ENCODE data around the gene LYRM2.

Gene LYRM2

DNA sequence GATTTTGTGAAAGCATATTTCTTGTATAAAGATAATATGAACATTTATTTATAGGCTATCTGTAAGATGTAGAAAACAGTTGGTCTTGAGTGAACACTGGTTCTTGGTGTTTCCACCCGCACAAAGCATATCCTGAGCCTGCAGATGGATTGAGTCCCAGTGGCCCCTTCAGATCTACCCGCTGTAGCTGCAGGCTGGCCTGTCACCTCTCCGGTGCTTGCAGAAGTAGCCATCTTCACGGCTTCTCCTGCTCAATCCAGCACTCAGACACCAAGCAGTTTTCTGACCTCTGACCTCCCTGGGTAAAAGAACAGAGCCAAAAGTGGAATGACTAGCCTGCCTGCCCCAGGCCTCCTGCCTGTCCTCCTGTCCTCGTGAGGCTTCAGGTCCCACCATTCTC, 22.7 kb downstream of the LYRM2 start:
- Histone ChIP-seq H3K4me1 (ENCODE audit: control insufficient read depth, insufficient read depth, low read length, poor library complexity, severe bottlenecking) (peaks cover 7% of the 10 kb centered on the region), H3K9me3 (ENCODE audit: control insufficient read depth, low read length) (no peaks in the 10 kb centered on the region), H3K36me3 (ENCODE audit: control insufficient read depth, insufficient read depth, low read length) (peaks cover 3% of the 10 kb centered on the region), H3K27ac (ENCODE audit: low read depth, low read length, severe bottlenecking) (no peak overlapping the region), H3K4me3 (ENCODE audit: extremely low read depth, insufficient read depth, low read length, poor library complexity, severe bottlenecking) (no peak overlapping the region)
- WGBS, 2 experiments (ENCODE audit: insufficient coverage in 2 of 2): 85 to 96% methylated on average over 5 of the region's 5 CpGs

DNA sequence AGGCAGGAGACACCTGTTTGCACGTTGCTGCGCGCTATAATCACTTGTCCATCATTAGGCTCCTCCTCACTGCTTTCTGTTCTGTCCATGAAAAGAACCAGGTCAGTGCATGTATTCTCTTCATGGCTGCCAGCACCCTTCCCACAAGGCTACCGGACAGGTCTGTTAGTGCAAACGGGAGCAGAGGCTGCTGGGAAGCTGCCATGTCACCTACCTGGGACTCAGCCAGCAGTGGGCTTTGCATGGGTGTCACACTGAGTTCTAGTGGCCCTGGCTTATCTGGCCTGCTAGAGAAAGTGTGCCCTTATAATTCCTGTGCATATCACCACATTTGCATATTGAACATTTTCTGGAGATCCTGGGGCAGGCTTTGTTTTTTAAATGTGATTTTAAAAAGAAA, 24.8 kb downstream of the LYRM2 start:
- peaks cover 3% of the 10 kb centered on the region for H3K36me3 ChIP-seq (ENCODE audit: control insufficient read depth, insufficient read depth, low read length)
- peaks cover 7% of the 10 kb centered on the region for H3K4me1 ChIP-seq (ENCODE audit: control insufficient read depth, insufficient read depth, low read length, poor library complexity, severe bottlenecking)
- no peaks in the 10 kb centered on the region for H3K9me3 ChIP-seq (ENCODE audit: control insufficient read depth, low read length)
- H3K4me3 ChIP-seq (ENCODE audit: extremely low read depth, insufficient read depth, low read length, poor library complexity, severe bottlenecking): no peak overlapping the region
- WGBS, 2 experiments (ENCODE audit: insufficient coverage in 2 of 2): 98 to 100% methylated on average over 5 of the region's 5 CpGs
- no peak overlapping the region for H3K27ac ChIP-seq (ENCODE audit: low read depth, low read length, severe bottlenecking)

DNA sequence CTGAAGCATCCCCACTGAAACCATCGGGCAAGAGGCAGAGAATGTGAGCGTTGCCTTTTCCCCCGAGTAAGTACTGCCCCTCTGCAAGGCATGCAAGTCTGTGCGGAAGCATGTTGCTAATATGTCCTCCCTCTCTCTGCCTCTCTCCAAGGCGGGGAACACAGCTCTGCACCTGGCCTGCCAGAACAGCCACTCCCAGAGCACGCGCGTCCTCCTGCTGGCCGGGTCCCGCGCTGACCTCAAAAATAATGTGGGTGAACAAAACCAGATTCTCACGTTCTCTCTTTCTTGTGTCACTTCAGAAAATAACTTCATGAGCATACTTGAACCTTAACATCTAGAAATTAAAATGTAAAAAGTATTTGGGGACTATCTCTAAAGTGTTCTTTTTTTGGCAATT, 26.4 kb downstream of the LYRM2 start:
- 91 to 94% methylated on average over 7 to 11 of the region's 12 CpGs for WGBS, 2 experiments (ENCODE audit: insufficient coverage in 2 of 2)
- Histone ChIP-seq H3K27ac (ENCODE audit: low read depth, low read length, severe bottlenecking) (no peak overlapping the region), H3K4me3 (ENCODE audit: extremely low read depth, insufficient read depth, low read length, poor library complexity, severe bottlenecking) (no peak overlapping the region), H3K9me3 (ENCODE audit: control insufficient read depth, low read length) (no peaks in the 10 kb centered on the region), H3K36me3 (ENCODE audit: control insufficient read depth, insufficient read depth, low read length) (peaks cover 3% of the 10 kb centered on the region), H3K4me1 (ENCODE audit: control insufficient read depth, insufficient read depth, low read length, poor library complexity, severe bottlenecking) (peaks cover 7% of the 10 kb centered on the region)

DNA sequence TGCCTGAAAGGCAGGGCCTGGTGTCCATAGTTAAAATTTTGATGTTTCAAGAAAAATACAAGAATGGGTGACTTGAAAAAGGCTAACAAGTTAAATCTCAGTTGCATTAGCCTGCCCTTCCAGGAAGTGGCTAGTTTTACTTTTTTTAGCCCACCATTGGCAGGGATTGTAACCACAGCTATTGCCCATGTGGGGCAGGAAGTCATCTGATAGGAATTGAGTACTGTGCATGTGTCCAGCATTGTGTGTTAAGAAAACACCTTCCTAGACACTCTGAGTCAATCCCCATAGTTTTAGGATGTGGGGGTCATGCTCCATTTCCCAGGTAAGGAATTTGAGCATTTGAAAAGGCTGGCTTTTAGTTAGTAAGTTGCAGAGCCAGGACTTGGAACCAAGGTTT, 26.9 kb downstream of the LYRM2 start:
- Histone ChIP-seq H3K4me1 (ENCODE audit: control insufficient read depth, insufficient read depth, low read length, poor library complexity, severe bottlenecking) (peaks cover 7% of the 10 kb centered on the region), H3K9me3 (ENCODE audit: control insufficient read depth, low read length) (no peaks in the 10 kb centered on the region), H3K27ac (ENCODE audit: low read depth, low read length, severe bottlenecking) (no peak overlapping the region), H3K4me3 (ENCODE audit: extremely low read depth, insufficient read depth, low read length, poor library complexity, severe bottlenecking) (no peak overlapping the region), H3K36me3 (ENCODE audit: control insufficient read depth, insufficient read depth, low read length) (peaks cover 3% of the 10 kb centered on the region)

DNA sequence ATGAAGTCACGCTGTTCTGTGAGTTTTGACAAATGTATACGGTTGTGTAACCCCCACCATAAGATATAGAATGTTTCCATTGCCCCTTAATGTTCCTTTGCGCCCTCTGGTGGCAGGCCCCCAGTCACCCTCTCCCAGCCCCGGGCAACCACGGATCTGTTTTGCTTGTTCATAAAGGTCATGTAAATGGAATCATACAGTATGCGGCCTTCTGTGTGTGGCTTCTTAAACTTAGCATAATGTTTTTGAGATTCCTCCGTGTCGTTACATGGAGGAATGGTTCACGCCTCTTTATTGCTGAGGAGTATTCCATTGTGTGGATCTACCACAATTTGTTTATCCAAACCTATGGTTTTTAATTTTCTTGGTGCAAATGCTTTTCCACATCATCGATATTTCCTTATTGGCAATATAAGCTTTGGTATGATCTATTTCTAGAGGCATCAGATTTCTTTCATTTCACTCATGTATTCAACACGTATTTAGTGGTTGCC, 28.4 kb downstream of the LYRM2 start:
- Histone ChIP-seq H3K9me3 (ENCODE audit: control insufficient read depth, low read length) (no peaks in the 10 kb centered on the region), H3K4me3 (ENCODE audit: extremely low read depth, insufficient read depth, low read length, poor library complexity, severe bottlenecking) (no peak overlapping the region), H3K4me1 (ENCODE audit: control insufficient read depth, insufficient read depth, low read length, poor library complexity, severe bottlenecking) (peaks cover 7% of the 10 kb centered on the region), H3K27ac (ENCODE audit: low read depth, low read length, severe bottlenecking) (no peak overlapping the region), H3K36me3 (ENCODE audit: control insufficient read depth, insufficient read depth, low read length) (peaks cover 3% of the 10 kb centered on the region)
- 71% methylated on average over 4 of the region's 11 CpGs; no CpG with 5 or more reads in 1 of the 2 experiments for WGBS, 2 experiments (ENCODE audit: insufficient coverage in 2 of 2)

DNA sequence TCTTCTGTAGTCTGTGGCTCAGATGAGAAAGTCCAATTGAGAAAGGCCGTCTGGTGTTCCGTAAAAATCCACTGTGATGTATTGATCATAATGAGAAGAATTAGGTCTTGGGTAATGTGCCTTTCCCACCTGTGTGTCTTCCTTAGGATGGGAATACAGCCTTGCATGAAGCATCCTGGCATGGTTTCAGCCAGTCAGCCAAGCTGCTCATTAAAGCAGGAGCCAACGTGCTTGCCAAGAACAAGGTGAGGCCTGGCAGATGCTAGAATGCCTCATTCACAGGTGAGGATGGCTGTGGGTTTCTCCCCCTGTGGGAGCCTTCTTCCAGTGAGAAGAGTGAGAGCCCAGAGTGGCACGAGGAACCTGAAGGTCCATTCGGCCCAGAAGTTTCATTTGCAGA, 32.7 kb downstream of the LYRM2 start:
- H3K36me3 ChIP-seq (ENCODE audit: control insufficient read depth, insufficient read depth, low read length): peaks cover 4% of the 10 kb centered on the region
- no peaks in the 10 kb centered on the region for H3K4me1 ChIP-seq (ENCODE audit: control insufficient read depth, insufficient read depth, low read length, poor library complexity, severe bottlenecking)
- 91 to 94% methylated on average over 3 to 5 of the region's 5 CpGs for WGBS, 2 experiments (ENCODE audit: insufficient coverage in 2 of 2)
- no peaks in the 10 kb centered on the region for H3K9me3 ChIP-seq (ENCODE audit: control insufficient read depth, low read length)
- H3K4me3 ChIP-seq (ENCODE audit: extremely low read depth, insufficient read depth, low read length, poor library complexity, severe bottlenecking): no peak overlapping the region
- H3K27ac ChIP-seq (ENCODE audit: low read depth, low read length, severe bottlenecking): no peak overlapping the region

DNA sequence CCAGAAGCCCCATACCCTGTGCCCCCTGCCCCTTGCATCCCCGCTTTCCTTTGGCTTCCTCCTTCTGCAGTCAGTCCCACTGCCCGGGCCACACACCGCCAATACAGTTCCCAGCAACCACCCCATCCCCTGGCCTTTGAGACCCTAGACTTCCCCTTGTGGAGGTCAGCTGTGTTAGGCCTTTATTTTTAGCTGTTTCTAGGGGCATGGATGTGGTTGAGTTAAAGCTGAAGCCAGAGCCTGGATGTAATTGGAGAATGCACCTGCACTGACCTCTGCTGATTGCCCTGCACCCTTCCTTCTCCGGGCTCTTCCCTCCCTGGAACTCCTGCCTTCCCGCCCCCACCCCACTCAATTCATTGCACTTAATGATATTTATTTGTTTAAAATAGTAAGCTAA, 33.9 kb downstream of the LYRM2 start:
- no peak overlapping the region for H3K27ac ChIP-seq (ENCODE audit: low read depth, low read length, severe bottlenecking)
- no peaks in the 10 kb centered on the region for H3K9me3 ChIP-seq (ENCODE audit: control insufficient read depth, low read length)
- no peak overlapping the region for H3K4me3 ChIP-seq (ENCODE audit: extremely low read depth, insufficient read depth, low read length, poor library complexity, severe bottlenecking)
- WGBS, 2 experiments (ENCODE audit: insufficient coverage in 2 of 2): no CpG with 5 or more reads among the region's 5 CpGs
- H3K4me1 ChIP-seq (ENCODE audit: control insufficient read depth, insufficient read depth, low read length, poor library complexity, severe bottlenecking): no peaks in the 10 kb centered on the region
- peaks cover 4% of the 10 kb centered on the region for H3K36me3 ChIP-seq (ENCODE audit: control insufficient read depth, insufficient read depth, low read length)

DNA sequence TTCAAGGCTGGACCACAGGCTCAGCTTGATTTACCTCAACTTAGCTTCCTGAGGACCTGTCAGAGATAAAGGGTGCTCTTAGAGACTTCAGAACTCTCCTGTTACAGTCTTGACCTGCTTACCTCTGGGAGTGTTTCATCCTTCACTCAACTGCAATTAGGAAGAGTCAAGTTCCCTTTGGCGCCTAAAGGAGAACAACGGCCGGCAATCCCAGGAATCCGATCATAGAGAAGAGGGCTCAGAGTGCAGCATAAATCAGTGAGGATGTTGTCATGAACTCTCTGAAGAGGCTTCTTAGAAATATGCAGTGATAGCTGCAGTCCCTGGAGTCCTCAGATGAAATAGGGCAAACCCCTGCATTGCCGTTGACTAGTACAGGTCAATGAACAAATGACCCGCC, 36.4 kb downstream of the LYRM2 start:
- no peak overlapping the region for H3K4me3 ChIP-seq (ENCODE audit: extremely low read depth, insufficient read depth, low read length, poor library complexity, severe bottlenecking)
- 93 to 96% methylated on average over 6 of the region's 6 CpGs for WGBS, 2 experiments (ENCODE audit: insufficient coverage in 2 of 2)
- H3K36me3 ChIP-seq (ENCODE audit: control insufficient read depth, insufficient read depth, low read length): peaks cover 4% of the 10 kb centered on the region
- no peak overlapping the region for H3K27ac ChIP-seq (ENCODE audit: low read depth, low read length, severe bottlenecking)
- H3K4me1 ChIP-seq (ENCODE audit: control insufficient read depth, insufficient read depth, low read length, poor library complexity, severe bottlenecking): no peaks in the 10 kb centered on the region
- H3K9me3 ChIP-seq (ENCODE audit: control insufficient read depth, low read length): no peaks in the 10 kb centered on the region

DNA sequence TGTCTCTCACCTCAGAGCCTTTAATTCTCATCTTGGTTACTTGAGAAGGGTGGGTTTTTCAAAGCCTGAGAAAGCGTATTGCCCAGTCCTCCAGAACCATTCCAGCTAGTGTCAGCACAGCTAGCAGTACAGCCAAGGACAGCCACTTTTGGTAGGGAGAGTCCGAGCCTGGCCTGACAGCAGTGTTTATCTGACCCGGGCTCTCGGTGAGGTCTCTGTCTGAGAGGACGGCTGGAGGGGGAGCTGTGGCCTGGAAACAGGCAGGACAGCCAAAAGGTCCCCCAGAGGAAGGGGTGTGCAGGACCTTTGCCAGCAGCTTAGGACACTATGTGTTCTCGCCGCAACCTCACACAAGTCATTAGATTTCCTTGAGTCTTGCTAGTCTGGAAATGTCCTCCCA, 38.8 kb downstream of the LYRM2 start:
- H3K4me1 ChIP-seq (ENCODE audit: control insufficient read depth, insufficient read depth, low read length, poor library complexity, severe bottlenecking): no peaks in the 10 kb centered on the region
- H3K9me3 ChIP-seq (ENCODE audit: control insufficient read depth, low read length): no peaks in the 10 kb centered on the region
- WGBS, 2 experiments (ENCODE audit: insufficient coverage in 2 of 2): 93 to 94% methylated on average over 4 to 7 of the region's 7 CpGs
- no peak overlapping the region for H3K27ac ChIP-seq (ENCODE audit: low read depth, low read length, severe bottlenecking)
- H3K4me3 ChIP-seq (ENCODE audit: extremely low read depth, insufficient read depth, low read length, poor library complexity, severe bottlenecking): no peak overlapping the region
- peaks cover 4% of the 10 kb centered on the region for H3K36me3 ChIP-seq (ENCODE audit: control insufficient read depth, insufficient read depth, low read length)

DNA sequence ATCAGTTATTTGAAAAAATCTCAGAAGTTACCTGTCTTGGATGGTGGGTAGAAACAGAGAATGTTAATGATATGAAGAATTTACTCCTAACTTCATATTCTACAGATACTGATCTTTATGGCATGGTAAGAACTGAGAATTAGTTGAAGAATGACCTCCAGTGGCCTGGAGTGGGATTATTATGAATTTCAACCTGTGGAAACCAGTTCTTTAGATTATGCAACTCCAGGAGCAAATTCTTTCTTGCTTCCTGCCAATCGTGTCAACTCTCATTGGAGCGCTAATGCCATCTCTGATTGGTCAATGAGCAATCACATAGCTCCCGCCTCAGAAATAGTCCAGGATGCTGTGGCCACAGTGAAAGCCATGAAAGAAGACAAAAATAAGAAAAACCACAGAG, 40.6 kb downstream of the LYRM2 start:
- Histone ChIP-seq H3K4me3 (ENCODE audit: extremely low read depth, insufficient read depth, low read length, poor library complexity, severe bottlenecking) (no peak overlapping the region), H3K36me3 (ENCODE audit: control insufficient read depth, insufficient read depth, low read length) (no peaks in the 10 kb centered on the region), H3K27ac (ENCODE audit: low read depth, low read length, severe bottlenecking) (no peak overlapping the region), H3K9me3 (ENCODE audit: control insufficient read depth, low read length) (no peaks in the 10 kb centered on the region), H3K4me1 (ENCODE audit: control insufficient read depth, insufficient read depth, low read length, poor library complexity, severe bottlenecking) (no peaks in the 10 kb centered on the region)
- WGBS, 2 experiments (ENCODE audit: insufficient coverage in 2 of 2): 68 to 69% methylated on average over 2 to 3 of the region's 3 CpGs

DNA sequence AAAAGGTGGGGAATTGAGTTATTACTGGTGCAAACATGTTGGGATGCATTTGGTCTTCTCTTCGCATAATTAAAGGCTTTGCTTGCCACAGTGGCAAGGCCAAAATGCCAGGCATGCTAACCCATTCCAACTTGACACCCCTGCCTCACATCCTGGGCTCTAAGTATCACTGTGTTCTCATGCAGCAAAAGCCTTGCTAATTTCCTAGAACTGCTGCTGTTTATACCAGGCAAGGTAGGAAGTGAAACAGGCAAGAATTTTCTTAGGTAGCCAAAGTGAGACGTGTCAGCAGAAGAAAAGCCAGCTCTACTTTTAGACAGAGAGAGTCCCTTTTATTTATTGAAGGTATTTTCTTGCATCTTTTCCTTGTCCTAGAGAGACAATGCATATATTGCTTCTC, 41.2 kb downstream of the LYRM2 start:
- WGBS, 2 experiments (ENCODE audit: insufficient coverage in 2 of 2): 66 to 100% methylated on average over 1 to 2 of the region's 2 CpGs

More for the DNA sequence above, 41.2 kb downstream of the LYRM2 start:
- Histone ChIP-seq H3K4me1 (ENCODE audit: control insufficient read depth, insufficient read depth, low read length, poor library complexity, severe bottlenecking) (no peaks in the 10 kb centered on the region), H3K36me3 (ENCODE audit: control insufficient read depth, insufficient read depth, low read length) (no peaks in the 10 kb centered on the region), H3K4me3 (ENCODE audit: extremely low read depth, insufficient read depth, low read length, poor library complexity, severe bottlenecking) (no peak overlapping the region), H3K9me3 (ENCODE audit: control insufficient read depth, low read length) (no peaks in the 10 kb centered on the region), H3K27ac (ENCODE audit: low read depth, low read length, severe bottlenecking) (no peak overlapping the region)

Measured in mesodermal cell (in vitro differentiated cells).